GM18907 (cell line): Measurements from ENCODE around the gene MMP23B.
"Not testable (repeated sequence)": the region's sequence is repeated elsewhere in the genome, so short reads cannot be mapped to it uniquely, and the experiment has no call there.

ENCODE experiments used
- ATAC-seq: cut with Tn5 transposase; IDR thresholded peaks from one replicate; pipeline ENCODE4 v1.9.1; 2021; ENCODE audit warnings: mild to moderate bottlenecking, moderate library complexity; ENCODE audit not compliant: unreplicated experiment

The MMP23B gene

GRCh38 chr1:1664318-1664717, 32.3 kb downstream of the MMP23B start:
- ATAC-seq: not testable (repeated sequence)

- no peak for ATAC-seq
Observed at GRCh38 chr1:1664941-1665814, 33.2 kb downstream of the MMP23B start.

GRCh38 chr1:1665815-1666251, 33.9 kb downstream of the MMP23B start:
- ATAC-seq: no peak

GRCh38 chr1:1666526-1666925, 34.6 kb downstream of the MMP23B start:
- ATAC-seq: no peak

GRCh38 chr1:1669468-1670440, 37.8 kb downstream of the MMP23B start:
- ATAC-seq: no peak

- ATAC-seq: no peak
Observed at GRCh38 chr1:1670866-1671265, 38.9 kb downstream of the MMP23B start.

- no peak for ATAC-seq
Observed at GRCh38 chr1:1671365-1672119, 39.6 kb downstream of the MMP23B start.

- no peak for ATAC-seq
Observed at GRCh38 chr1:1672181-1672965, 40.4 kb downstream of the MMP23B start.

- ATAC-seq: not testable (repeated sequence)
Observed at GRCh38 chr1:1674806-1675205, 42.8 kb downstream of the MMP23B start.

- ATAC-seq: not testable (repeated sequence)
Observed at GRCh38 chr1:1675218-1675617, 43.2 kb downstream of the MMP23B start.

- not testable (repeated sequence) for ATAC-seq
Observed at GRCh38 chr1:1676087-1676486, 44.1 kb downstream of the MMP23B start.

GRCh38 chr1:1677718-1678580, 46.0 kb downstream of the MMP23B start:
- ATAC-seq: peak; percentile 70

- ATAC-seq: peak; percentile 26
Observed at GRCh38 chr1:1678581-1679380, 46.8 kb downstream of the MMP23B start.

GRCh38 chr1:1680031-1680911, 48.3 kb downstream of the MMP23B start:
- no peak for ATAC-seq

GRCh38 chr1:1680912-1681273, 48.9 kb downstream of the MMP23B start:
- ATAC-seq: no peak

- no peak for ATAC-seq
Observed at GRCh38 chr1:1683104-1683905, 51.3 kb downstream of the MMP23B start.
